ENCODE data around the gene ABCA4.

ABCA4 gene

GRCh38 chr1:94069919-94070285, 51.0 kb downstream of the ABCA4 start:
- no peak for TF ChIP-seq CTCF (conservative IDR thresholded peaks at IDR 0.05; ENCODE audit: low read depth)
- CTCF ChIA-PET: interaction anchor here (0.5 kb wide), 1 partner anchor 266 kb away, joined by 5 read pairs; no protein-coding TSS in a partner anchor
- DNase-seq (ENCODE audit: low spot score): no peak
- POLR2A ChIA-PET (ENCODE audit: low non-redundant PET): no interaction called here
- H3K27ac ChIP-seq: no peak overlapping the region

- H3K27ac ChIP-seq: no peak overlapping the region
- CTCF ChIA-PET: interaction anchor here (1.1 kb wide), 1 partner anchor 44 kb away, joined by 3 read pairs; no protein-coding TSS in a partner anchor
- DNase-seq (ENCODE audit: low spot score): no peak
- POLR2A ChIA-PET (ENCODE audit: low non-redundant PET): no interaction called here
- no peak for TF ChIP-seq CTCF (conservative IDR thresholded peaks at IDR 0.05; ENCODE audit: low read depth)
Observed at GRCh38 chr1:94068999-94069918, 51.7 kb downstream of the ABCA4 start.

- POLR2A ChIA-PET (ENCODE audit: low non-redundant PET): no interaction called here
- H3K27ac ChIP-seq: no peak overlapping the region
- DNase-seq (ENCODE audit: low spot score): no peak
- CTCF ChIA-PET: interaction anchor here (1.1 kb wide), 1 partner anchor 43 kb away, joined by 3 read pairs; no protein-coding TSS in a partner anchor
- no peak for TF ChIP-seq CTCF (conservative IDR thresholded peaks at IDR 0.05; ENCODE audit: low read depth)
Observed at GRCh38 chr1:94068096-94068998, 52.6 kb downstream of the ABCA4 start.

- no peak for DNase-seq (ENCODE audit: low spot score)
- TF ChIP-seq CTCF (conservative IDR thresholded peaks at IDR 0.05; ENCODE audit: low read depth): no peak
- CTCF ChIA-PET: no interaction called here
- no peak overlapping the region for H3K27ac ChIP-seq
- POLR2A ChIA-PET (ENCODE audit: low non-redundant PET): no interaction called here
Observed at GRCh38 chr1:94067196-94067595, 53.8 kb downstream of the ABCA4 start.

- ChIA-PET CTCF (interaction anchor here (0.7 to 8.2 kb wide), 3 partner anchors 8 to 271 kb away, joined by 3 to 111 read pairs (median 14); no protein-coding TSS in a partner anchor), POLR2A (ENCODE audit: low non-redundant PET) (no interaction called here)
- DNase-seq (ENCODE audit: low spot score): no peak
- no peak; the same call in 1 of the 2 replicates for TF ChIP-seq CTCF (conservative IDR thresholded peaks at IDR 0.05; ENCODE audit: low read depth)
- no peak overlapping the region for H3K27ac ChIP-seq
Observed at GRCh38 chr1:94063379-94063778, 57.6 kb downstream of the ABCA4 start.

All from RWPE1 (cell line).